ENCODE results near the gene HK2.

DNA sequence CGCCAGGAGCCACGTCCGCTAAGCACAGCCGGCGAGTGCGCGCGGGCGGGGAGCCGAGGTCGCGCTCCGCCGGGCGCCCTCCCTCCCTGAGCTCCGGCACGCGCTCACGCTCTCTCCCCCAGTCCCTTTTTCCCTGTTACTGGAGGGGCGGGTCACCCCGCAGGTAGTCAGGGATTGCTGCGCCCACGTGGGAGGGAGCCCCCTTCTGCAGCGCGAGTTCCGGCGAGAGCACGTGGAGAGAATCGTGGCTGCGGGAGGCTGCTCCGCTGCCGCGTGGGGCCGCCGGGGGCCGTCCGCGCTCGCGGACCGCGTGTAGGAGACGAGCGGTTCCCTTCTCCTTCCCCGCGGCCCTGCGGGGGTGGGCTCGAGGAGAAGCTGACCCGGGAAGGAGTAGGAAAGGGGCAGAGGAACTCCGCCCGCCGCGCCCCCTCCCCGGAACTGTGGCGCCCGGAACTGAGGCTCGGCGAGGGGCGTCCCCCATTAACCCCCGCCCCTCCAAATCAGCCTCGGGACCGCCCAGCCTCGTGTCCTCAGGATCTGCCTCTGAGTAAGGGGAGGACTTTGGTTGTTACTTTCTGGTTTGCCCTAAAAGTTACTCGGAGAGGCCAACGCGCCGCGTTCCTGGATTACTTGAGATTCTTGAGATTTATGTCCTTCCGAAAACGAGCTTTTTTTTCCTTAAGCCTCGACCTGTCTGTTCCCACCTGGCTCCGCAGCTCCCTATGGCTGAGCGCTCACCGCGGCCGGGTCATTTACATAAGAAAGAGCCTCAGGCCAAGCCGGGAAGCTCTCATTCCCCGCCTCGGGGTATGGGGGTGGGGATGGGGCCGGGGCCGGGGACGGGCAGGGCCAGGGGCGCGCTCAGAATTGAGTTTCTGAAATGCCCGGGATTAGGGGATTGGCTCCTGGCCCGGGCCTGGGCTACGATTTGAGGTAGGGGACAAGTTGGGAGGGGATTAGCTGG, 1.1 kb downstream of the HK2 start:
- TF ChIP-seq POLR2A (IDR thresholded peaks at IDR 0.05) (no peak), CTCF (IDR thresholded peaks at IDR 0.05) (no peak)
